HEK293T (cell line): ENCODE results near the gene TSKU.

Source experiments
- CTCF ChIA-PET: fragments of 350-600 bp; formaldehyde crosslinking; extraction: SDS; loops from one replicate; lab custom pipeline; 2021; ENCODE audit warnings: antibody characterized with exemption, inconsistent platforms; lab: Yijun Ruan, JAX
- POLR2A ChIA-PET: fragments of 350-600 bp; formaldehyde crosslinking; extraction: SDS; loops from one replicate; lab custom pipeline; 2020; ENCODE audit warnings: antibody characterized with exemption, inconsistent platforms; lab: Yijun Ruan, JAX
- DNase-seq: peaks from one replicate; pipeline ENCODE4 v3.0.0; 2012; ENCODE audit warnings: mixed read lengths; ENCODE audit errors: extremely low spot score
- ARNT ChIP-seq: fragments of 450-650 bp; IDR thresholded peaks from 2 replicates; pipeline ENCODE4 v1.6.1; 2017; ENCODE audit warnings: mild to moderate bottlenecking
- BHLHE40 ChIP-seq: fragments of 450-650 bp; IDR thresholded peaks from 2 replicates; pipeline ENCODE4 v1.6.1; 2016; ENCODE audit warnings: mild to moderate bottlenecking, moderate library complexity, borderline replicate concordance
- CTBP1 ChIP-seq: fragments of 450-650 bp; IDR thresholded peaks from 2 replicates; pipeline ENCODE4 v1.6.1; 2016; ENCODE audit warnings: borderline replicate concordance
- ELF4 ChIP-seq: fragments of 450-650 bp; IDR thresholded peaks from 2 replicates; pipeline ENCODE4 v1.6.1; 2017; ENCODE audit warnings: antibody characterized with exemption
- FOXA1 ChIP-seq: fragments of 450-650 bp; IDR thresholded peaks from 2 replicates; pipeline ENCODE4 v1.6.1; 2016; ENCODE audit warnings: mild to moderate bottlenecking
- FOXK2 ChIP-seq: fragments of 450-650 bp; IDR thresholded peaks from 2 replicates; pipeline ENCODE4 v1.6.1; 2016; ENCODE audit warnings: mild to moderate bottlenecking
- FOXM1 ChIP-seq: fragments of 450-650 bp; IDR thresholded peaks from 2 replicates; pipeline ENCODE4 v1.6.1; 2017; ENCODE audit warnings: mild to moderate bottlenecking, borderline replicate concordance
- HDGF ChIP-seq: fragments of 450-650 bp; IDR thresholded peaks from 2 replicates; pipeline ENCODE4 v1.6.1; 2017; ENCODE audit warnings: antibody characterized with exemption, borderline replicate concordance
- L3MBTL2 ChIP-seq: fragments of 450-650 bp; conservative IDR thresholded peaks from 2 replicates; pipeline ENCODE4 v1.6.1; 2016; ENCODE audit warnings: mild to moderate bottlenecking
- LEF1 ChIP-seq: fragments of 450-650 bp; IDR thresholded peaks from 2 replicates; pipeline ENCODE4 v1.6.1; 2017; ENCODE audit warnings: mild to moderate bottlenecking, borderline replicate concordance
- NFRKB ChIP-seq: fragments of 450-650 bp; IDR thresholded peaks from 2 replicates; pipeline ENCODE4 v1.6.1; 2016; ENCODE audit warnings: mild to moderate bottlenecking, moderate library complexity
- SP1 ChIP-seq: fragments of 450-650 bp; IDR thresholded peaks from 2 replicates; pipeline ENCODE4 v1.6.1; 2017
- SUZ12 ChIP-seq: fragments of 450-650 bp; IDR thresholded peaks from 2 replicates; pipeline ENCODE4 v1.6.1; 2016; ENCODE audit warnings: mild to moderate bottlenecking
- TARDBP ChIP-seq: fragments of 450-650 bp; IDR thresholded peaks from 2 replicates; pipeline ENCODE4 v1.6.1; 2016
- ZNF384 ChIP-seq: fragments of 450-650 bp; IDR thresholded peaks from 2 replicates; pipeline ENCODE4 v1.6.1; 2016
- TF ChIP-seq, protein P1 (sequence below): fragments of 450-650 bp; IDR thresholded peaks from 2 replicates; pipeline ENCODE4 v1.6.1; 2016

Gene TSKU

DNA sequence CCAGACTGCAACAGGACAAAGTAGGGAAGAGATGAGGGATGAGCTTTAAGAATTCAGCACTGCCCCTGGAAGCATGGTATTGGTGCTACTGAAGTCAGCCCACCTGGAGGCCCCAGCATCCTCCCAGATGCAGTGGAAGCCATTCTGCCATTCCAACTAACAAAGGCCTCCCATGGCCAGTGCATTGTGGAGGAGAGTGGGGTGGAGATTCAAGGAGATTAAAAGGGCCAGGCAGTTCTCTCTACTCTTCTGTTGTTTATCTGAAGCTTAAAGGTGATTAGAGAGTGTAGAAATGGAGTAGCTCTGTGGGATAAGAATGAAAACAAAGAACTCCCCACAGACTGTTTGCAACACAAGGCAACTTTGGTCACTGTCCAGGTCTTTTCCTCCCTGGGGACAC is 24.1 kb upstream of the TSKU start:
- ChIA-PET POLR2A (no interaction called here), CTCF (no interaction called here)
- no peak for DNase-seq
- no peak for TF ChIP-seq ZNF384
- TF ChIP-seq FOXK2: no peak

DNA sequence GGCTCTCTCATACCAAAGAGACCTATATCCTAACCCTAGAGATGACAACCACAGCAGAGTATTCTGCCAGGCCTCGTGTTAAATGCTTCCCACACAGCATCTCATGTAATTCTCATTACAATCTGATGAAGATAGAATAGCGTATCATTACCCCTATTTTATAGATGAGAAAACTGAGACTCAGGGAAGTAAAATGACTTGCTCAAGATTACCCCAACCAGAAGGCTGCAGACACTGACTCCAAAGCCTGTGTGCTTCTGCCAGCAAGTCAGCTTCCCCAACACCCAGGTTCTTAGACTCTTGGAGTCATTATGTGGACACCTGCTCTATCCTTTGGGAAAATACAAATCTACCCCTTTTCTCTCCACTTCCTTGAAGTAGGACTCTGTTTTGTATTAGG is 23.6 kb upstream of the TSKU start:
- no peak for DNase-seq
- TF ChIP-seq SP1 (no peak), LEF1 (no peak), SUZ12 (no peak), CTBP1 (no peak), ELF4 (no peak), BHLHE40 (no peak), ARNT (no peak), TARDBP (no peak), FOXK2 (no peak), HDGF (no peak)
- TF ChIP-seq, protein P1, sequence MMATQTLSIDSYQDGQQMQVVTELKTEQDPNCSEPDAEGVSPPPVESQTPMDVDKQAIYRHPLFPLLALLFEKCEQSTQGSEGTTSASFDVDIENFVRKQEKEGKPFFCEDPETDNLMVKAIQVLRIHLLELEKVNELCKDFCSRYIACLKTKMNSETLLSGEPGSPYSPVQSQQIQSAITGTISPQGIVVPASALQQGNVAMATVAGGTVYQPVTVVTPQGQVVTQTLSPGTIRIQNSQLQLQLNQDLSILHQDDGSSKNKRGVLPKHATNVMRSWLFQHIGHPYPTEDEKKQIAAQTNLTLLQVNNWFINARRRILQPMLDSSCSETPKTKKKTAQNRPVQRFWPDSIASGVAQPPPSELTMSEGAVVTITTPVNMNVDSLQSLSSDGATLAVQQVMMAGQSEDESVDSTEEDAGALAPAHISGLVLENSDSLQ: no peak
- ChIA-PET CTCF (no interaction called here), POLR2A (no interaction called here)

DNA sequence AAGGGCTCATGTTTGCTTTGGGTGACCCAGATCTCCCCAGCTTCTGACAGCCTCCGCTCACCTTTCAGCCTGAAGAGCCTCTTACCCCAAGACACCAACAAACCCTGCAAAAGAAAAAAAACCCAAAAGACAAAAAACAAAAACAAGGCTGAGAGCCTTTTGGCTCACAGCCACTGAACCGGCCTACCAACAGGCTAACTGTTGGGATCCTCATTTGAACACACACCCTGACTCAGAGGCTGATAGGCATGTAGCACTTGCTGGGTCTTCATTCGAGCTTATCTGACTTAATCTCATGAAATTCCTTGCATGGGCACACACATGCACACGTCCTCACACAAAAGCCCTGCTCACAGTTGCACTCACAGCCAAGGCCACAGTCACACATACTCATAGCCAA is 22.9 kb upstream of the TSKU start:
- CTCF ChIA-PET: no interaction called here
- DNase-seq: no peak
- TF ChIP-seq FOXM1 (no peak), ARNT (no peak), LEF1 (no peak), ZNF384 (no peak), TARDBP (no peak), HDGF (no peak), BHLHE40 (no peak), SUZ12 (no peak)
- POLR2A ChIA-PET: no interaction called here

DNA sequence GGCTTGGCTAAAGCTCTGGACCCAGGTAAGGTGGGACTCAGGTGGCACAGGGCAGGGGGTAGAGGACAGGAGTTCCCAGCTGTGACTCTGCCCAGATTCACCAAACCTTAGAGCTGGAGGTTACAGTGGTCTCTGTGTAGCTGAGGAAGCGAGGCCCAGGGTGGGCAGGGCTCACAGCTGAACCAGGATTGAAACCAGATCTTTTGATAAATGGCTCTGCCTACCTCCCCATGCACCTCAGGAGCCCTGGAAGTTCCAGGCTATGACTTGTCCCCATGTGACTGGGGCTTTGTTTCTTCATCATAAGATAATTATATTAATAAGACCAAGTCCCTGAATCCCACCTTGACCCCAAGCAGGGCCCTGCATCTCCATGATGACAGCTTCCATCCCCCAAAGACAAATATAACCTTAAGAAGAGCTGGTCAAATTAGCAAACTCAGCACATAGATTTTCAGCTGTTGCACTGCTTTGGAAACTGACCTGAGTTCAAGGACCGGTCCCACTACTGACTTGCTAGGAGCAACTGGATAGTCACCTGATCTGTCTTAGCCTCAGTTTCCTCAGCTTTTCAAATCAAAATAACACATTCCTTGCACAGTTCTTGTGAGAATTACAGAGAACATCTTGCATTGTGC is 21.3 kb upstream of the TSKU start:
- ChIA-PET POLR2A (no interaction called here), CTCF (no interaction called here)
- DNase-seq: no peak
- no peak for TF ChIP-seq CTBP1
- TF ChIP-seq ARNT: no peak
- TF ChIP-seq NFRKB: no peak
- no peak for TF ChIP-seq BHLHE40
- TF ChIP-seq HDGF: no peak
- TF ChIP-seq FOXK2: no peak
- no peak for TF ChIP-seq ZNF384
- TF ChIP-seq, protein P1: no peak
- TF ChIP-seq L3MBTL2: no peak
- no peak for TF ChIP-seq LEF1
- no peak for TF ChIP-seq SP1
- TF ChIP-seq TARDBP: no peak
- no peak for TF ChIP-seq SUZ12
- no peak for TF ChIP-seq FOXM1
- TF ChIP-seq FOXA1: no peak
- TF ChIP-seq ELF4: no peak

DNA sequence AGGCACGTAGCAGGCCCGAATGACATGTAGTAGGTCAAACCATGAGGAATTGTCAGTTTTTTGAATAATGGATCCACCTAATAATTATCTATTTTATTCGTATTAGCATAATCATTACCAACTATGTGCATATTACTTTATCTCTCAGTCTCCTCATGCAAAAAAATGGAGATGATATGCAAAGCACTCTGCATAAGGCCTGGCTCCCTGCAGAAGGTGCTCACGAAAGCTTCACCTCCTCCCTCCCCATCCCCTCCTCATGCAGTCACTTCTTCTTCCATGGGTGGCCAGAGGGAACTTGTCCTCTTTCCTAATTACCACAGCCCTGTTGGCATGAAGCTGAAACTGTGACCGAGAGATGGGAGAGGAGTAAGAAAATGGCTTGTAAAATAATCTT is 20.8 kb upstream of the TSKU start:
- DNase-seq: no peak
- POLR2A ChIA-PET: no interaction called here
- TF ChIP-seq, protein P1: no peak
- TF ChIP-seq BHLHE40 (no peak), FOXK2 (no peak), TARDBP (no peak), NFRKB (no peak), FOXA1 (no peak), ZNF384 (no peak), ELF4 (no peak), CTBP1 (no peak), FOXM1 (no peak), SP1 (no peak)
- CTCF ChIA-PET: no interaction called here

DNA sequence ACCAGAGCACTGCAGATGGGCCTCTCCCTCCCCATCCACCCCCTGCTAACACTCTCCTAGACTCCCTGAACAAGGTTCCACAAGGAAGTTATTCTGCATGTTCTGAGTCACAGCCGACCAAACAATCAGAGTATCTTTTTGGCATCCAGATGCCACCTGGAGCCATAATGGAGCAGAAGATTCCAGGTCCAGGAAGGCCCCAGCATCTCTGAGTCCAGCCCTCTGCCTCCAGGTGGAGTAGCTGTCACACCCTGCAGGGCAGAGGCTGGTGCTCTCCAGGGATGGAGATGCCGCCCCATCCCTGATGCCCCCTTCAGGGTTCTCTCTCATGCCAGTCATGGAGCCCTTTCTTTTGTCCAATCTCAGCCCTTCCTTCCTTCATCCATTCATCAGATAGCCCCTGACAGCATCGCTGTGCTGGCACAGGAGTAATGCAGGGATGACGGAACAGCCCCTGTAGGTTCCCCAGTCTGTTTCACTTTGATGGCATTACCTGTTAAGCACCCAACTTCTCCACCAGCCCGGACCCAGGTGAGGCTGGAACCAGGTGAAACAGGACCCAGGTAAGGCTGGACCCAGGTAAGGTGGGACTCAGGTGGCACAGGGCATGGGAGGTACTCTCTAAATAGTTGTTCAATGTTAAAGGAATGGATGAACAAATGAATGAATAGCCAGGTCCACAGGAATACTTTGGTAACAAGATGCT is 20.1 kb upstream of the TSKU start:
- TF ChIP-seq HDGF (no peak), TARDBP (no peak), BHLHE40 (no peak), SP1 (no peak), FOXM1 (no peak)
- TF ChIP-seq, protein P1: no peak
- DNase-seq: no peak
- ChIA-PET POLR2A (no interaction called here), CTCF (no interaction called here)
